Measurements from ENCODE around the gene SURF2.
"Not testable (repeated sequence)": the region's sequence is repeated elsewhere in the genome, so short reads cannot be mapped to it uniquely, and the experiment has no call there.

DNA sequence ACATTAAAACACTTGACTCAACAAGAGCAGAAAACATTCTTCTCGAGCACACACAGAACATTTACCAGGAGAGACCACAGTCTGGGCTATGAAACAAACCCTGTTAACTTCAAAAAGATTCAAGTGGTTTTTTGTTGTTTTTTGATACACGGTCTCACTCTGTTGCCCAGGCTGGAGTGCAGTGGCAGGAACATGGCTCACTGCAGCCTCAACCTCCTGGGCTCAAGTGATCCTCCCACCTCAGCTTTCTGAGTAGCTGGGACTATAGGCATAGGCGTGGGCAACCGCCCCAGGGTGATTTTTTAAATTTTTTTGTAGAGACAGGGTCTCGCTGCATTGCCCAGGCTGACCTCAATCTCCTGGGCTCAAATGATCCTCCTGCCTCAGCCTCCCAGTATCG, 29.3 kb upstream of the SURF2 start:
- TF ChIP-seq CTCF, POLR2A, POLR2AphosphoS5 (IDR thresholded peaks at IDR 0.05): not testable (repeated sequence)

All from sigmoid colon (tissue), 4 donors.